GM23338 (cell line): Measurements from ENCODE around the gene CCDC91. TPM values are rescaled to one million over a fixed set of nuclear protein-coding genes. Genes with fewer than 3 reads are reported as not detected.

ENCODE experiments used
- ATAC-seq: fragments of 200-7000 bp; cut with Tn5 transposase; 3 replicates; pipeline ENCODE4 v1.9.1; 2020
- DNase-seq: peaks from one replicate; pipeline ENCODE4 v3.0.0-alpha.2; 2015; ENCODE audit warnings: low spot score
- H2AFZ ChIP-seq: fragments of 200-600 bp; sonication (generic); 2 replicates; pipeline ENCODE4 v1.8.0; 2016; ENCODE audit warnings: antibody characterized with exemption, mild to moderate bottlenecking, moderate library complexity
- H3F3A ChIP-seq: fragments of 200-600 bp; sonication (generic); replicated peaks from 2 replicates; pipeline ENCODE4 v1.8.0; 2017; ENCODE audit warnings: antibody characterized with exemption, mixed run types, low read depth
- H3K27ac ChIP-seq: fragments of 200-600 bp; sonication (generic); 2 replicates; pipeline ENCODE4 v1.6.1; 2016; ENCODE audit warnings: low read depth
- H3K27me3 ChIP-seq: fragments of 200-600 bp; sonication (generic); 2 replicates; pipeline ENCODE4 v1.8.0; 2016; ENCODE audit warnings: mild to moderate bottlenecking, mixed run types, moderate library complexity; ENCODE audit not compliant: insufficient read depth
- H3K36me3 ChIP-seq: fragments of 200-600 bp; sonication (generic); 2 replicates; pipeline ENCODE4 v1.8.0; 2016; ENCODE audit warnings: mild to moderate bottlenecking; ENCODE audit not compliant: insufficient read depth
- H3K4me1 ChIP-seq: fragments of 200-600 bp; sonication (generic); 2 replicates; pipeline ENCODE4 v1.8.0; 2016; ENCODE audit warnings: mild to moderate bottlenecking, moderate library complexity; ENCODE audit not compliant: insufficient read depth
- H3K4me2 ChIP-seq: fragments of 200-600 bp; sonication (generic); 2 replicates; pipeline ENCODE4 v1.7.1; 2017; ENCODE audit warnings: mixed run types
- H3K4me3 ChIP-seq: fragments of 200-600 bp; sonication (generic); 2 replicates; pipeline ENCODE4 v1.6.1; 2016; ENCODE audit warnings: mixed run types
- H3K79me2 ChIP-seq: fragments of 200-600 bp; sonication (generic); replicated peaks from 2 replicates; pipeline ENCODE4 v1.8.0; 2017; ENCODE audit warnings: mild to moderate bottlenecking; ENCODE audit not compliant: insufficient read depth
- H3K9me2 ChIP-seq: fragments of 200-600 bp; sonication (generic); 2 replicates; pipeline ENCODE4 v1.8.0; 2017; ENCODE audit not compliant: insufficient read depth
- H4K20me1 ChIP-seq: fragments of 200-600 bp; sonication (generic); replicated peaks from 2 replicates; pipeline ENCODE4 v1.8.0; 2017; ENCODE audit warnings: mild to moderate bottlenecking; ENCODE audit not compliant: insufficient read depth
- H3K27ac Mint-ChIP-seq: 2 replicates; pipeline ENCODE4 v1.8.0; 2020; ENCODE audit warnings: inconsistent platforms, mild to moderate bottlenecking, moderate library complexity, mixed read lengths
- H3K27me3 Mint-ChIP-seq: 3 replicates; pipeline ENCODE4 v1.8.0; 2022; ENCODE audit warnings: low read depth, mild to moderate bottlenecking, moderate library complexity, mixed read lengths, inconsistent platforms; ENCODE audit not compliant: insufficient read depth, poor library complexity
- H3K36me3 Mint-ChIP-seq: 3 replicates; pipeline ENCODE4 v1.8.0; 2021; ENCODE audit warnings: low read depth, mild to moderate bottlenecking, inconsistent platforms, moderate library complexity, mixed read lengths
- H3K4me1 Mint-ChIP-seq: 3 replicates; pipeline ENCODE4 v1.8.0; 2020; ENCODE audit warnings: mild to moderate bottlenecking, inconsistent platforms, mixed read lengths
- H3K4me3 Mint-ChIP-seq: 3 replicates; pipeline ENCODE4 v1.8.0; 2021; ENCODE audit warnings: moderate library complexity, mild to moderate bottlenecking, inconsistent platforms, mixed read lengths
- H3K9me3 Mint-ChIP-seq: 3 replicates; pipeline ENCODE4 v1.8.0; 2020; ENCODE audit warnings: moderate library complexity, mild to moderate bottlenecking, inconsistent platforms, mixed read lengths
- CTCF ChIP-seq, 2 experiments: fragments of 200-600 bp in 1 of 2; sonication (generic) in 1 of 2; conservative IDR thresholded peaks; 2 replicates each; pipeline versions ENCODE4 v1.5.1 to v1.6.1; 2016 to 2017; ENCODE audit warnings: antibody characterized with exemption in 2 of 2, low read depth in 2 of 2, mild to moderate bottlenecking in 2 of 2, moderate library complexity in 1 of 2
- EZH2 ChIP-seq: fragments of 200-600 bp; sonication (generic); IDR thresholded peaks from one replicate; pipeline ENCODE4 v1.8.0; 2017; ENCODE audit warnings: antibody characterized with exemption, mild to moderate bottlenecking, low read depth; ENCODE audit not compliant: unreplicated experiment
- EZH2phosphoT487 ChIP-seq: fragments of 200-600 bp; sonication (generic); IDR thresholded peaks from one replicate; pipeline ENCODE4 v1.8.1; 2018; ENCODE audit warnings: antibody characterized with exemption; ENCODE audit not compliant: unreplicated experiment
- JUNB ChIP-seq: IDR thresholded peaks from one replicate; pipeline ENCODE4 v1.6.1; 2016; ENCODE audit warnings: antibody characterized with exemption; ENCODE audit not compliant: unreplicated experiment
- NANOG ChIP-seq: IDR thresholded peaks from 2 replicates; pipeline ENCODE4 v1.6.1; 2016; ENCODE audit warnings: antibody characterized with exemption, borderline replicate concordance
- POLR2AphosphoS5 ChIP-seq: IDR thresholded peaks from 2 replicates; pipeline ENCODE4 v1.6.1; 2016; ENCODE audit warnings: antibody characterized with exemption, low read depth
- ZNF114 ChIP-seq: fragments of 250-450 bp; sonication (Bioruptor Pico); IDR thresholded peaks from 2 replicates; pipeline ENCODE4 v1.5.0; 2020; ENCODE audit warnings: mild to moderate bottlenecking, moderate library complexity
- ZNF331 ChIP-seq: fragments of 250-450 bp; sonication (Bioruptor Pico); IDR thresholded peaks from 2 replicates; pipeline ENCODE4 v1.5.0; 2020; ENCODE audit warnings: low read depth, mild to moderate bottlenecking, moderate library complexity
- ZNF462 ChIP-seq: fragments of 250-450 bp; sonication (Bioruptor Pico); IDR thresholded peaks from 2 replicates; pipeline ENCODE4 v1.5.0; 2020; ENCODE audit warnings: mild to moderate bottlenecking, moderate library complexity
- polyA plus RNA-seq: library from polyadenylated mRNA; unstranded; fragments of >200 nt; fragmentation: Nextera tagmentation; extraction: Ambion mirVana; gene quantifications from 2 replicates; pipeline ENCODE4 v1.2.1, GENCODE V29; 2016
- total RNA-seq: library from RNA; depleted of rRNA; stranded (reverse); fragments of >200 nt; shearing (Covaris generic); gene quantifications from 2 replicates; pipeline ENCODE4 v1.2.3, GENCODE V29; 2014

Gene CCDC91
- total and polyA plus RNA-seq, 2 experiments from 2014 or later: 24.7 to 48.7 TPM

GRCh38 chr12:28240853-28241252 lies 50.6 kb downstream of the CCDC91 start:
- no peak overlapping the region for H3K4me3 ChIP-seq
- H3K4me2 ChIP-seq: no peak overlapping the region
- no peaks in the 10 kb centered on the region for H3K36me3 ChIP-seq
- no peaks in the 10 kb centered on the region for H4K20me1 ChIP-seq
- H3K27me3 ChIP-seq: no peaks in the 10 kb centered on the region
- DNase-seq (no peak), ATAC-seq (no peak)
- Mint-ChIP-seq H3K9me3 (no peaks in the 10 kb centered on the region), H3K36me3 (no peaks in the 10 kb centered on the region), H3K27me3 (no peaks in the 10 kb centered on the region), H3K27ac (no peak overlapping the region), H3K4me1 (peaks cover 4% of the 10 kb centered on the region; the same call in 1 of the 3 replicates), H3K4me3 (no peak overlapping the region)
- H3K9me2 ChIP-seq: no peaks in the 10 kb centered on the region
- H3F3A ChIP-seq: no peaks in the 10 kb centered on the region
- no peaks in the 10 kb centered on the region for H3K4me1 ChIP-seq
- no peak overlapping the region for H3K27ac ChIP-seq
- H3K79me2 ChIP-seq: peaks cover 30% of the 10 kb centered on the region
- TF ChIP-seq EZH2: no peak
- TF ChIP-seq EZH2phosphoT487: no peak
- TF ChIP-seq ZNF114 (CRISPR knock-in tag): no peak
- no peak for TF ChIP-seq CTCF (conservative IDR thresholded peaks at IDR 0.05; ENCODE audit: low read depth in 2 of 2)
- no peak for TF ChIP-seq JUNB
- no peak for TF ChIP-seq ZNF331 (CRISPR knock-in tag)
- no peak overlapping the region for H2AFZ ChIP-seq

- Mint-ChIP-seq H3K36me3 (peaks cover 7% of the 10 kb centered on the region; the same call in 2 of the 3 replicates), H3K27ac (peak overlapping the region; percentile 16; the same call in 1 of the 2 replicates), H3K4me1 (peaks cover 4% of the 10 kb centered on the region; the same call in 1 of the 3 replicates), H3K4me3 (no peak overlapping the region), H3K9me3 (no peaks in the 10 kb centered on the region; the same call in 2 of the 3 replicates), H3K27me3 (no peaks in the 10 kb centered on the region)
- Histone ChIP-seq H3K27ac (no peak overlapping the region), H3K4me1 (no peaks in the 10 kb centered on the region), H3F3A (no peaks in the 10 kb centered on the region), H3K4me2 (no peak overlapping the region), H3K9me2 (no peaks in the 10 kb centered on the region), H3K4me3 (no peak overlapping the region), H3K79me2 (peaks cover 30% of the 10 kb centered on the region), H3K36me3 (no peaks in the 10 kb centered on the region), H4K20me1 (no peaks in the 10 kb centered on the region), H2AFZ (no peak overlapping the region), H3K27me3 (no peaks in the 10 kb centered on the region)
- DNase-seq: no peak
- TF ChIP-seq ZNF462: no peak
- no peak for TF ChIP-seq NANOG
- no peak for TF ChIP-seq ZNF114 (CRISPR knock-in tag)
- TF ChIP-seq POLR2AphosphoS5: no peak
- no peak for TF ChIP-seq EZH2phosphoT487
- TF ChIP-seq ZNF331 (CRISPR knock-in tag): no peak
- TF ChIP-seq EZH2: no peak
- no peak for TF ChIP-seq CTCF (conservative IDR thresholded peaks at IDR 0.05; ENCODE audit: low read depth in 2 of 2)
- ATAC-seq: no peak
Measured at GRCh38 chr12:28242129-28242495, 51.9 kb downstream of the CCDC91 start.
